HFF-Myc (cell line): ENCODE data around the gene CACNB2.

Source experiments
- DNase-seq: peaks from one replicate; pipeline ENCODE4 v3.0.0-alpha.2; 2011; ENCODE audit warnings: low read depth; ENCODE audit errors: extremely low read depth
- H3K4me3 ChIP-seq: replicated peaks from 2 replicates; pipeline ENCODE4 v1.5.1; 2011; ENCODE audit warnings: low read depth, mild to moderate bottlenecking, control low read depth, low read length
- TF ChIP-seq, protein P1 (sequence below): IDR thresholded peaks from 2 replicates; pipeline ENCODE4 v1.5.1; 2012; ENCODE audit warnings: mild to moderate bottlenecking, low read depth, low read length, control low read depth; ENCODE audit errors: missing control alignments

Gene CACNB2

DNA sequence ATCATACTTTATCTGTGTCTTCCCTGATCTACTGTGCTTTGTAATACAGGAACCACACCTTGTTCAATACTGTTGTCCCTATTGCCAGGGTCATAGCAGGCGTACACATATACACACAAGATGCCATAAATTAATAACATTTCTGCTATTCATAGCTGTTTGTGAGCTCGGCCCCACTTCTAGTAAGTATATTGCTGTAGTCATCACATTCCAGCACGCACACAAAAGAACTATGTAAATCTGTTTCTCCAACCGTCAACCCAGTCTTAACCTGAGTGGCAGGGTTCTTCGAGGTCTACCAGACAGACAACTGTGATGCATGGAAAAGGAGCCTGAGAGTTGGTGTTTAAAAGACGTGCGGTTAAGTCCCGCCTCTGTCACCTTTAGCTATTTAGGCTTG, 5.7 kb upstream of the CACNB2 start:
- TF ChIP-seq, protein P1, sequence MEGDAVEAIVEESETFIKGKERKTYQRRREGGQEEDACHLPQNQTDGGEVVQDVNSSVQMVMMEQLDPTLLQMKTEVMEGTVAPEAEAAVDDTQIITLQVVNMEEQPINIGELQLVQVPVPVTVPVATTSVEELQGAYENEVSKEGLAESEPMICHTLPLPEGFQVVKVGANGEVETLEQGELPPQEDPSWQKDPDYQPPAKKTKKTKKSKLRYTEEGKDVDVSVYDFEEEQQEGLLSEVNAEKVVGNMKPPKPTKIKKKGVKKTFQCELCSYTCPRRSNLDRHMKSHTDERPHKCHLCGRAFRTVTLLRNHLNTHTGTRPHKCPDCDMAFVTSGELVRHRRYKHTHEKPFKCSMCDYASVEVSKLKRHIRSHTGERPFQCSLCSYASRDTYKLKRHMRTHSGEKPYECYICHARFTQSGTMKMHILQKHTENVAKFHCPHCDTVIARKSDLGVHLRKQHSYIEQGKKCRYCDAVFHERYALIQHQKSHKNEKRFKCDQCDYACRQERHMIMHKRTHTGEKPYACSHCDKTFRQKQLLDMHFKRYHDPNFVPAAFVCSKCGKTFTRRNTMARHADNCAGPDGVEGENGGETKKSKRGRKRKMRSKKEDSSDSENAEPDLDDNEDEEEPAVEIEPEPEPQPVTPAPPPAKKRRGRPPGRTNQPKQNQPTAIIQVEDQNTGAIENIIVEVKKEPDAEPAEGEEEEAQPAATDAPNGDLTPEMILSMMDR: no peak
- no peak for DNase-seq
- H3K4me3 ChIP-seq: no peak overlapping the region

DNA sequence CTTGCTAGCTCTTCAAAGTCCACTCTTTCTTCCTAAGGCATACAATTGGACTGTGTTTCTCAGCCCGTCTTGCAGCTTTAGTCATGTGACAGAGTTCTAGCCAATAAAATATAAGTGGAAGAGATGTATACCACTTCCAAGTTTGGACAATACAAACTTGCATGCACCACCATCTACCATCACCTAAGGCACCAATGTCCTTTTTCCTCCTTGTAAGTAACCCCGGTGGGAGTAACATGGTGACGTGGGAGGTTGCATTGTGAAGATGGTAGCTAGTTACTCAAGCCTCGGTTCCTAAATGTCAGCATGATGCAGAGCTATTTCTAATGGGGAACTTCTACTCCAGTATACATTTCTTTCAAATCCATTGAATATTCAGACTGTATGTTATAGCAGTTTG, 5.3 kb upstream of the CACNB2 start:
- no peak overlapping the region for H3K4me3 ChIP-seq
- TF ChIP-seq, protein P1: no peak
- DNase-seq: no peak

DNA sequence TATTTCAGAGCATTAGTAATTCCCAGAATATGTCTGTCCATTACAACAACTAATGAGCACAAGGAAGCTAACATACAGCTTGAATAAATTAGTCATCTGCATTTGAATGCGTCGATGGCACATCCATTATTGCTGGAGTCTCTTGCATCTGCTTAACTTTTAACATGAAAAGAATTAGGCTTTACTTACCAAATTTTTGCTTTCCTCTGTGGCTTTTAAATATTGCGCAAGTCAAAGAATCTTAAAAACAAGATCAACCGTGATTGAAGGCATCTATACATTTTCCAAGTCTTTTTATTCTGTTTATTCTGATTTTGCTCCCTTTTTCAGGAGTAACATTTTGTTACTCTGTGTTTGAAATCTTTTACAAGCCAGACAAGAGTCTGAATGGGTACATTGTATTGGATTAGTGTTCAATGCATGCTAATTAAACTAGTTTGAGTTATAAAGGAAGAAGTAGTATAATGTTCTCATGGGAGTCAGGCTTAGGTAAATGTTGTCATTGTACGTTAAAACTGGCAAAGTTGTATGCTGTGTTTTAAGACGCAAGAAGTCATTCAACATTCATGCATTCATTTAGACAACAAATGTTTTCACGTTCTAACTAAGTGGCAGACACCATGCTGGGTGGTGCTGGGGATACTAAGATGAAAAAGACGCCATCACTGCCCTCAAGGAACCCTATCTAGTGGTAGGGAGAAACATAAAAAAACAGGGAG, 4.0 kb upstream of the CACNB2 start:
- DNase-seq: no peak
- no peak overlapping the region for H3K4me3 ChIP-seq
- TF ChIP-seq, protein P1: no peak

DNA sequence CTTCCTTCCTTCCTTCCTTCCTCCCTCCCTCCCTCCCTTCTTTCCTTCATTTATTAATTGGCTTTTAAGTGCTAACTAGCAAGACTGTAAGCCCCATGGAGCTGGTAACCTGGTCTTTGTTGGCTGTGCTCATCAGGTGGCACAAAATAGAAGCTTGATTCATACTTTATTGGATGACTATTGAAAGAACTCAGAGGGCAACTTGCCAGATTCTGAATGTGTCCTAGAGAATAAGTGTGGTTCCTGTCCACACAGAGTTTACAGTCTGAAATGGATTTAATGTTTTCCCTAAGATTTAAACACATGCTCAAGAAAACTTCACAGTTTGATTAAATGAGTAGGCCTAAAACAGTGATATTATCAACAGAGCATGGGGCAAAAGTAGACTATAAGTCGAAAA, 3.1 kb upstream of the CACNB2 start:
- H3K4me3 ChIP-seq: no peak overlapping the region
- TF ChIP-seq, protein P1: no peak
- DNase-seq: no peak

DNA sequence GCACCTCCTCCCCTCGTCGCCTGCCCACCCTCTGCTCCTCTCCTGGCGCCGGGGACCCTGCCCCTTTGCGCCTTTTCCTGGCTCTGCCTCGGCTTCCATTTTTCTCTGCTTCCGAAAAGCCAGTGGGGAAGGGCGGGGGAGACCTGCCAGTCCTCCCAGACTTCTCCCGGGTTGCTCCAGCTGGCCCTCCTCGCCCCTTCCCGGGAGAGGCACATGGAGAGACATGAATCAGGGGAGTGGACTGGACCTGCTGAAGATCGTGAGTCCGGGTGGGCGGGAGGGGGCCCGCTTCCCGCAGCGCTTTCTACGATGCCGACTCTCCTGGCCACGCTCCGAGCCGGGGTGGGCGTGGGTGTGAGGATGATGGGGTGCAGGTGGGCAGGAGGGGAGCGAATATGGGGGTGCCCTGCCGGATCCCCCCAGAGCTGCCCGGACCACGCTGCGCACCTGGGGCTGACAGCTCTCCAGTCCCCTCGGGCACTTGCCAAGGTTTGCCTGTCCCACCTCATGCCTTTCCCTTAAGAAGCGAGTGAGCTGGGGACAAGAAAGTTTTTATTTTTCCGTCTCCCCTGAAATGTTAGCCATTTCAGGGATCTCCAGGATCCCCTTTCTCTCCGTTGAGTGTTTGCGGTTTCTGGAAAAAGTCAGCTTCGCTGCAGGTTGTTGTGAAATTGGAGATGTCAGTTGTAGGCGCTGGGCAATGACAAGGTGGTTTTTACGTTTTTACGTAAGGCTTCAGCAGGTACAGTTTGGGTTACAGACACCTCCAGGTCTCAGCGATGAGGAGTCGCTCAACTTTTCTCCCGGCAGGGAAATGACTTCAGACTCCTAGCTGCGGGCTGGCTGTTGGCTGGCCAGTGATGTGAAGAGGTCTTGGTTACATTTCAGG, 977 bp downstream of the CACNB2 start:
- no peak for DNase-seq
- TF ChIP-seq, protein P1: no peak

DNA sequence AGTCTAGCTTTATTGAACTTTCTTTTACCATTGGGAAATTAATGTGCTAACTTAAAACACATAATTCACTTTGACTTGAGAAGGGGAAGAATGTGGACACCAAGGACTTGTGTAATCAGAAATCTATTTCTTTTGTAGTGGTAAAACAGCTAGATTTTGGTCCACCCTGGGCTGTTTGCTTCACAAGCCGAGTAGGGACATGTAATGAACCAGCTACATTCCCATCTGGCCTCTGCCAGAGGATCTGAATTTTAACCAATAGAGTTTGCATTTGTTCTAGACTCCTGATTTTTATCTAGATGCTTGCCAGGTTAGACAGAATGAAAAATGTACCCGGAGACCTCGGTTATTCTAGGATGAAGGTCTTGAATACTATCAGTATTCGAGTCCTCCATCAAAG, 1.9 kb downstream of the CACNB2 start:
- no peak for DNase-seq
- no peak overlapping the region for H3K4me3 ChIP-seq
- TF ChIP-seq, protein P1: no peak

More for the DNA sequence above, 977 bp downstream of the CACNB2 start:
- H3K4me3 ChIP-seq: peak overlapping the region; percentile 43
